Subcutaneous adipose tissue (tissue), 4 donors: ENCODE results near the gene AIDA. TPM values are rescaled to one million over a fixed set of nuclear protein-coding genes. Genes with fewer than 3 reads are reported as not detected.

ENCODE experiments used
- CTCF ChIP-seq: fragments of 450-650 bp; IDR thresholded peaks from one replicate; pipeline ENCODE4 v1.5.1; 2016; ENCODE audit warnings: low read depth, mild to moderate bottlenecking, control low read depth, antibody characterized with exemption, moderate library complexity
- total RNA-seq, 4 donors: library from RNA; depleted of rRNA; stranded (reverse); fragments of >200 nt; gene quantifications; one replicate each; pipeline ENCODE4 v1.1.0, GENCODE V29; 2016

The AIDA gene
- total RNA-seq, 4 donors from 2014 or later: 107 to 147 (median 112) TPM

GRCh38 chr1:222750651-222751050 lies 38.4 kb upstream of the AIDA start:
- TF ChIP-seq CTCF: no peak

GRCh38 chr1:222749927-222750326 lies 37.6 kb upstream of the AIDA start:
- TF ChIP-seq CTCF: no peak

- TF ChIP-seq CTCF: no peak
These were observed 27.6 kb upstream of the AIDA start for GRCh38 chr1:222739929-222740328.

GRCh38 chr1:222739465-222739864 lies 27.2 kb upstream of the AIDA start:
- no peak for TF ChIP-seq CTCF

- no peak for TF ChIP-seq CTCF
These were observed 24.7 kb upstream of the AIDA start, which contains the start of gene FAM177B for GRCh38 chr1:222736972-222737371. Gene FAM177B, plus strand, starts transcription at chr1:222737202. Its CDS starts 9,344 bp downstream, at chr1:222746546.

GRCh38 chr1:222736470-222736869 lies 24.2 kb upstream of the AIDA start:
- no peak for TF ChIP-seq CTCF

GRCh38 chr1:222734740-222735139 lies 22.4 kb upstream of the AIDA start:
- no peak for TF ChIP-seq CTCF
